Activated CD4-positive, alpha-beta T cell treated with anti-CD3 and anti-CD28 coated beads, Interleukin-2, Interleukin-6, amounts not matched to agents 100 ng/mL and 50 ng/mL, durations not matched to agents 16 hours and 8 hours (primary cell): ENCODE data around the gene SEC14L1.
"Not testable (repeated sequence)": the region's sequence is repeated elsewhere in the genome, so short reads cannot be mapped to it uniquely, and the experiment has no call there.

ENCODE experiments used
- DNase-seq: peaks from one replicate; pipeline ENCODE4 v3.0.0-alpha.2; 2020

The SEC14L1 gene

GRCh38 chr17:77140878-77141767 is at the start of gene SEC14L1:
Gene SEC14L1, plus strand, starts transcription at chr17:77140969. Its CDS starts 2,628 bp downstream, at chr17:77143597.
- DNase-seq: peak; percentile 57

- DNase-seq: no peak
Observed at GRCh38 chr17:77092025-77092424, 48.7 kb upstream of the SEC14L1 start.

GRCh38 chr17:77095461-77095860 is 45.3 kb upstream of the SEC14L1 start:
- no peak for DNase-seq

GRCh38 chr17:77096570-77097214 is 44.1 kb upstream of the SEC14L1 start:
- DNase-seq: peak; percentile 21

DNA sequence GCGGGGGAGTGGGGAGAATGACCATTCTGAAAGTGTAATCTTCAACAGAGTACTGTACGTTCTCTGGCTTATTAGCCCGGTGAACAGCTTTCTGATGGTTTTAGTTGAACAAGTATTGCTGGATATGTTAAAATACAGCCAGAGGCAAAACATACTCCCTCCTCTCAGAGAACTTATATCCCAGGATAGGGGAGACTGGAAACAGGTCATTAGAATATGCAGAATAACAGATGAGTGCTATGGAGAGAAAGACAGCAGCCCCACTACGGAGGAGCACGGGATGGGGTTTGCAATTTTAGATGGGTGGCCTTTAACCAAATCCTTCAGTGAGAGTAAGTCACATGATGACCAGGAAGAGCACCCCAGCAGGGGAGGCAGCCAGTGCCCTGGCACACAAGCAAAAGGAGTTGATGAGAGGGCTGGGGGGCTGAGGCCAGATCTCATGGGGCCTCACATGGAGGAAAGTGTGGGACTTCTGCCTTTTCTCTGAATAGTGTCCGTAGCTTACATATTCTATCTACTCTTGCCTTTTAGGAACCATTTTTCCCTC is 43.1 kb upstream of the SEC14L1 start:
- DNase-seq: no peak

- no peak for DNase-seq
Observed at GRCh38 chr17:77098884-77099545, 41.8 kb upstream of the SEC14L1 start.

DNA sequence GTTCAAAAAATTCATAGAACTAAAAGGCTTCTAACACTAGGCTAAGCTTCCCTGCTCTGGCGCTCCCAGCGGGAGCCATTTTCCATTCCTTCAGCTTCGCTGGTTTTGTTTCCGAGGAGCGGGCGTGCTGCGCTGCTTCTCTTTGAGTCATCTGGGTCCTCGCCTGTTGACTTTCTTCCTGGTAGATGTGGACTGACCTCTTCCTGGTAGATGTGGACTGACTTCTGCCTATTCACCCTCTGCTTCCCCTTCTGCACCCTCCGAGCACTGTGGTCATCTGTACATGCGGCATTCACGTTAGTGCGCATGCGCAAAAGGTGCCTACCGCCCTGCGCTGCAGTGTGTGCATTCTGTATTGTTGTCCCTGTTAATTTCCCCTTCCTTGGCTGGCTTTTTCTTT is 40.8 kb upstream of the SEC14L1 start:
- DNase-seq: no peak

GRCh38 chr17:77101521-77102410 is 39.0 kb upstream of the SEC14L1 start:
- DNase-seq: no peak

DNA sequence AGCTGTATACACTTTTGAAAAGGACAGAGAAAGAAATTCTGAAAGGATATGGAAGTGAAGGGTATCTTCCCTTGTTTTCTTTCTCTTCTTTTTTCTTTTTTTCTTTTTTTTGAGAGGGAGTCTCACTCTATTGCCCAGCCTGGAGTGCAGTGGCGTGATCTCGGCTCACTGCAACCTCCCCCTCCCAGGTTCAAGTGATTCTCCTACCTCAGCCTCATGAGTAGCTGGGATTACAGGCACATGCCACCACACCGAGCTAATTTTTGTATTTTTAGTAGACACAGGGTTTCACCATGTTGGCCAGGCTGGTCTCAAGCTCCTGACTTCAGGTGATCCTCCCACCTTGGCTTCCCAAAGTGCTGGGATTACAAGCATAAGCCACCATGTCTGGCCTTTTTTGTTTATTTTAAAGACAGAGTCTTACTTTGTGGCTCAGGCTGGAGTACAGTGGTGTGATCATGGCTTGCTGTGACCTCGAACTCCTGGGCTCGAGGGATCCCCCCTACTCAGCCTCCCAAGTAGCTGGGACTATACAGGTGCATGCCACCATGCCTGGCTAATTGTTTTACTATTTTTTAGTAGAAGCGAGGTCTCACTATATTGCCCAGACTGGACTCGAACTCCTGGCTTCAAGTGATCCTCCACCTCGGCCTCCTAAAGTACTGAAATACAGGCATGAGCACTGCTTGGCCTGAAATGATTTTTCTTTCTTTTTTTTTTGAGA is 38.2 kb upstream of the SEC14L1 start:
- DNase-seq: not testable (repeated sequence)

- DNase-seq: no peak
Observed at GRCh38 chr17:77105706-77106105, 35.1 kb upstream of the SEC14L1 start.

- no peak for DNase-seq
Observed at GRCh38 chr17:77106874-77107358, 33.9 kb upstream of the SEC14L1 start.

GRCh38 chr17:77107506-77108433 is 33.0 kb upstream of the SEC14L1 start:
- no peak for DNase-seq

- DNase-seq: no peak
Observed at GRCh38 chr17:77109159-77109759, 31.5 kb upstream of the SEC14L1 start.

DNA sequence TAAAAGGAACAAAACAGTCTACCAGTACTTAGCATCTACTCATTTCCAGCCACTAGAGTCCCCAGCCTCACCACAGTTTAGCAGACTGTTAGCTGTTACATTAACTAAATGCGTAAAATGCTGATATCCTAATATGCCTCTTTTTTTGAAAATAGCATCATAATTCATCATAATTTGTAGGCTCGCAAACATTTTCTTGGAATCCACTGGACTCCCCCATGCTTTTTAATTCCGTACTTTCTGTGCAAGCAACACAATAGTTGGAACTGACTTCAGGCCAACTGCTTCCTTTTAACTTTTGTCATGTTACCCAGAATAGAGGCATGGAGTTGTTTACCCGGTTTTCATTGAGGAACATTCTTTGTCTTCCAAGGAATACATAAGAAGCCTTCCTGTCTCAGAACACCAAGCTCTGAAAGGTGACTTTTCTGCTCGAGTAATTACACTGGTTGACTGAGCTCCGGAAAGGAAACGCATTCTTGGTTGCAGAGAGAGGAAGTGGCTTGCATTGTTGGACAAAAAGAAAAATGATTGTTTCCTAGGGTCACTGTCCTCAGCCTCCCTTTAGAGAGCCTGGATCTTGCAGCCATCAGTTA is 30.9 kb upstream of the SEC14L1 start:
- DNase-seq: no peak

DNA sequence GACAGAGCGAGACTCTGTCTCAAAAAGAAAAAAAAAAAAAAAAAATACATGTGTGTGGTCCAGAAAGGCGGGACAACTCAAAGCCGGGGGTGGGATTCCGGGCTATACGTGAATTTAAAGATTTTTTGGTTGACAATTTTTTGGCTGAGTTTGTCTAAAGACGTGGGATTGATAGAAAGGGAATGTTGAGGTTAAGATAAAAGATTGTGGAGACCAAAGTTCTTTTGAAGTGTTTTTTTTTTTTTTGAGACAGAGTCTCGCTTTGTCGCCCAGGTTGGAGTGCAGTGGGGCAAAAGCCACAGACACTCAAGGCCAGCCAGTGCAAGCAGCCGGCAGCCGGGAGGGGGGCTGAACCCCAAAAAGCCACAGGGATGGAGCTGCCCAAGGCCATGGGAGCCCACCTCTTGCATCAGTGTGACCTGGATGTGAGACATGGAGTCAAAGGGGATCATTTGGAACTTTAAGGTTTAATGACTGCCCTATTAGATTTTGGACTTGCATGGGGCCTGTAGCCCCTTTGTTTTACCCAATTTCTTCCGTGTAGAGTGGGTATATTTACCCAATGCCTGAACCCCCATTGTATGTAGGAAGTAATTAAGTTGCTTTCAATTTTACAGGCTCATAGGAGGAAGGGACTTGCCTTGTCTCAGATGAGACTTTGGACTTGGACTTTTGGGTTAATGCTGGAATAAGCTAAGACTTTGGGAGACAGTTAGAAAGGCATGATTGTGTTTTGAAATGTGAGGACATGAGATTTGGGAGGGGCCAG is 29.4 kb upstream of the SEC14L1 start:
- not testable (repeated sequence) for DNase-seq

- DNase-seq: no peak
Observed at GRCh38 chr17:77111934-77112296, 28.9 kb upstream of the SEC14L1 start.

DNA sequence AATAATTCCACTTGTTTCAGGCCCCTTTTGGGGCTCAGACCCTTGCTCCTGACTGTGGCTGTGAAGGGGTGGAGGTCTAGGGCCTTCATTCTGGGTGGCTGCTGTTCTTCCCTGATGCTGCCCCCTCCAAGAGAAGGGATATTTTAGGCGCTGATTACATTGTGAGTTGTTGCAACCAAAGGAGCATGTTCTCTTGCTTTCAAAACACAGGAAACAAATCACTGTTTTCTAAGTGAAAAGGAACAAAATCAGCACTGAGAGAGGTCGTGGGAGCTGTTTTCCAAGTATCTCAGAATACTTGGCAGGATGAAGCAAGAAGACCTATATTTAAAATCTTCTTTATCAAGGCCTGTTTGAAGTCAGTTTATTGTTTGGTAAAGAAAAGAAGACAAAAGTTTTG is 25.3 kb upstream of the SEC14L1 start:
- no peak for DNase-seq

DNA sequence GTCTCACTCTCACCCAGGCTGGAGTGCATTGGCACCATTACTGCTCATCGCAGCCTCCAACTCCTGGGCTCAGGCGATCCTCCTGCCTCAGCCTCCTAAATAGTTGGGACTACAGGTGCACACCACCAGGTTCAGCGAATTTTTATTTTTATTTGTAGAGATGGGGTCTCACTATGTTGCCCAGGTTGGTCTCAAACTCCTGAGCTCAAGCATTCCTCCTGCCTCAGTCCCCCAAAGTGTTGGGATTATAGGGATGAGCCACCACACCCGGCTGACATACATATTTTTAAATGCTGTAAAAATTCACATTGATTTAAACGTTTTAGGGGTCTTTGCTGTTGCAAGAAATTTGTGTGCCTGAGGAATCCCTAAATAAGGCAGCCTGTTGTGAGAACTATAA is 24.8 kb upstream of the SEC14L1 start:
- no peak for DNase-seq
